ENCODE results near the gene TMPRSS3. TPM values are rescaled to one million over a fixed set of nuclear protein-coding genes. Genes with fewer than 3 reads are reported as not detected.

The TMPRSS3 gene
- total RNA-seq, 2 experiments from 2014 or later = 22.3 to 27.4 TPM

- no peaks in the 10 kb centered on the region for H3K27me3 Mint-ChIP-seq
- peak overlapping the region; percentile 99 for H3K27ac Mint-ChIP-seq
- CTCF ChIA-PET = interaction anchor here (1.0 to 4.1 kb wide), 5 partner anchors 19 to 142 kb away, joined by 3 to 28 read pairs (median 3); no protein-coding TSS in a partner anchor
- peaks cover 7% of the 10 kb centered on the region for H3K9me3 Mint-ChIP-seq (ENCODE audit: low read depth)
- peak overlapping the region; percentile 57 for H3K4me3 Mint-ChIP-seq
- peaks cover 46% of the 10 kb centered on the region for H3K4me1 Mint-ChIP-seq
- peaks cover 46% of the 10 kb centered on the region for H3K36me3 Mint-ChIP-seq
- ATAC-seq (no peak), DNase-seq (no peak)
Observed at GRCh38 chr21:42401154-42401553, 5.3 kb upstream of the TMPRSS3 start.

- Mint-ChIP-seq H3K4me1 (peaks cover 48% of the 10 kb centered on the region), H3K9me3 (ENCODE audit: low read depth) (peaks cover 7% of the 10 kb centered on the region), H3K4me3 (peak overlapping the region; percentile 30), H3K36me3 (peaks cover 42% of the 10 kb centered on the region), H3K27ac (peak overlapping the region; percentile 45), H3K27me3 (no peaks in the 10 kb centered on the region)
- CTCF ChIA-PET = interaction anchor here (0.7 to 1.4 kb wide), 4 partner anchors 19 to 142 kb away, joined by 3 to 5 read pairs (median 3); no protein-coding TSS in a partner anchor
- DNase-seq (no peak), ATAC-seq (peak; percentile 11)
Observed at GRCh38 chr21:42400525-42400924, 4.7 kb upstream of the TMPRSS3 start.

GRCh38 chr21:42398436-42399028 is 2.7 kb upstream of the TMPRSS3 start:
- no peak overlapping the region for H3K4me3 Mint-ChIP-seq
- DNase-seq (no peak), ATAC-seq (no peak)
- H3K27me3 Mint-ChIP-seq = no peaks in the 10 kb centered on the region
- H3K36me3 Mint-ChIP-seq = peaks cover 30% of the 10 kb centered on the region
- CTCF ChIA-PET = interaction anchor here (1.2 to 1.8 kb wide), 3 partner anchors 17 to 89 kb away, joined by 5 to 11 read pairs (median 6); no protein-coding TSS in a partner anchor
- H3K27ac Mint-ChIP-seq = peak overlapping the region; percentile 60
- peaks cover 7% of the 10 kb centered on the region for H3K9me3 Mint-ChIP-seq (ENCODE audit: low read depth)
- peaks cover 48% of the 10 kb centered on the region for H3K4me1 Mint-ChIP-seq

GRCh38 chr21:42397746-42398394 is 2.0 kb upstream of the TMPRSS3 start:
- Mint-ChIP-seq H3K9me3 (ENCODE audit: low read depth) (peaks cover 7% of the 10 kb centered on the region), H3K4me1 (peaks cover 52% of the 10 kb centered on the region), H3K36me3 (peaks cover 31% of the 10 kb centered on the region), H3K27ac (peak overlapping the region; percentile 60), H3K4me3 (no peak overlapping the region), H3K27me3 (no peaks in the 10 kb centered on the region)
- ATAC-seq (no peak), DNase-seq (no peak)
- CTCF ChIA-PET = interaction anchor here (1.2 to 1.8 kb wide), 2 partner anchors 16 to 88 kb away, joined by 5 to 11 read pairs; no protein-coding TSS in a partner anchor

GRCh38 chr21:42396799-42397745 is 1.2 kb upstream of the TMPRSS3 start:
- H3K4me1 Mint-ChIP-seq = peaks cover 52% of the 10 kb centered on the region

GRCh38 chr21:42395302-42395701 is 550 bp downstream of the TMPRSS3 start:
- DNase-seq (no peak), ATAC-seq (no peak)
- peaks cover 30% of the 10 kb centered on the region for H3K36me3 Mint-ChIP-seq
- H3K4me1 Mint-ChIP-seq = peaks cover 49% of the 10 kb centered on the region
- no peak overlapping the region for H3K27ac Mint-ChIP-seq
- no peaks in the 10 kb centered on the region for H3K9me3 Mint-ChIP-seq (ENCODE audit: low read depth)
- CTCF ChIA-PET = no interaction called here
- H3K4me3 Mint-ChIP-seq = no peak overlapping the region
- H3K27me3 Mint-ChIP-seq = no peaks in the 10 kb centered on the region

More at GRCh38 chr21:42396799-42397745, 1.2 kb upstream of the TMPRSS3 start:
- Mint-ChIP-seq H3K4me3 (no peak overlapping the region), H3K27ac (no peak overlapping the region), H3K9me3 (ENCODE audit: low read depth) (peaks cover 5% of the 10 kb centered on the region), H3K36me3 (peaks cover 34% of the 10 kb centered on the region), H3K27me3 (no peaks in the 10 kb centered on the region)
- DNase-seq (no peak), ATAC-seq (no peak)
- CTCF ChIA-PET = interaction anchor here (0.7 to 1.6 kb wide), 2 partner anchors 17 to 53 kb away, joined by 3 read pairs; no protein-coding TSS in a partner anchor

GRCh38 chr21:42393443-42393950 is 2.4 kb downstream of the TMPRSS3 start:
- Mint-ChIP-seq H3K4me3 (peak overlapping the region; percentile 56), H3K9me3 (ENCODE audit: low read depth) (no peaks in the 10 kb centered on the region), H3K27ac (peak overlapping the region; percentile 73), H3K27me3 (no peaks in the 10 kb centered on the region), H3K4me1 (peaks cover 55% of the 10 kb centered on the region), H3K36me3 (peaks cover 35% of the 10 kb centered on the region)
- DNase-seq (no peak), ATAC-seq (peak; percentile 16)
- CTCF ChIA-PET = interaction anchor here (0.8 to 3.1 kb wide), 7 partner anchors 11 to 49 kb away, joined by 3 to 17 read pairs (median 6); partner anchors contain the start of gene UBASH3A

GRCh38 chr21:42392731-42393442 is 3.0 kb downstream of the TMPRSS3 start:
- no peaks in the 10 kb centered on the region for H3K27me3 Mint-ChIP-seq
- H3K4me1 Mint-ChIP-seq = peaks cover 50% of the 10 kb centered on the region
- H3K9me3 Mint-ChIP-seq (ENCODE audit: low read depth) = no peaks in the 10 kb centered on the region
- H3K4me3 Mint-ChIP-seq = peak overlapping the region; percentile 56
- peak overlapping the region; percentile 73 for H3K27ac Mint-ChIP-seq
- CTCF ChIA-PET = interaction anchor here (0.8 to 3.1 kb wide), 8 partner anchors 11 to 50 kb away, joined by 3 to 17 read pairs (median 4); partner anchors contain the start of gene UBASH3A
- ATAC-seq (peak; percentile 78), DNase-seq (no peak)
- H3K36me3 Mint-ChIP-seq = peaks cover 32% of the 10 kb centered on the region

GRCh38 chr21:42391297-42391696 is 4.6 kb downstream of the TMPRSS3 start:
- H3K27ac Mint-ChIP-seq = no peak overlapping the region

GRCh38 chr21:42390696-42391095 is 5.2 kb downstream of the TMPRSS3 start:
- DNase-seq (no peak), ATAC-seq (no peak)
- CTCF ChIA-PET = no interaction called here
- Mint-ChIP-seq H3K36me3 (peaks cover 37% of the 10 kb centered on the region), H3K27ac (no peak overlapping the region), H3K9me3 (ENCODE audit: low read depth) (no peaks in the 10 kb centered on the region), H3K4me1 (peaks cover 51% of the 10 kb centered on the region), H3K4me3 (no peak overlapping the region), H3K27me3 (no peaks in the 10 kb centered on the region)

More at GRCh38 chr21:42391297-42391696, 4.6 kb downstream of the TMPRSS3 start:
- Mint-ChIP-seq H3K36me3 (peaks cover 33% of the 10 kb centered on the region), H3K4me3 (no peak overlapping the region), H3K4me1 (peaks cover 52% of the 10 kb centered on the region), H3K27me3 (no peaks in the 10 kb centered on the region), H3K9me3 (ENCODE audit: low read depth) (no peaks in the 10 kb centered on the region)
- ATAC-seq = no peak
- DNase-seq = no peak
- CTCF ChIA-PET = no interaction called here

- no peaks in the 10 kb centered on the region for H3K27me3 Mint-ChIP-seq
- ATAC-seq (no peak), DNase-seq (no peak)
- peaks cover 36% of the 10 kb centered on the region for H3K36me3 Mint-ChIP-seq
- peaks cover 53% of the 10 kb centered on the region for H3K4me1 Mint-ChIP-seq
- H3K4me3 Mint-ChIP-seq = no peak overlapping the region
- CTCF ChIA-PET = no interaction called here
- H3K9me3 Mint-ChIP-seq (ENCODE audit: low read depth) = no peaks in the 10 kb centered on the region
- H3K27ac Mint-ChIP-seq = no peak overlapping the region
Observed at GRCh38 chr21:42390193-42390592, 5.7 kb downstream of the TMPRSS3 start.

GRCh38 chr21:42389449-42389835 is 6.4 kb downstream of the TMPRSS3 start:
- no peak for ATAC-seq
- CTCF ChIA-PET = interaction anchor here (1.7 kb wide), 1 partner anchor 14 kb away, joined by 7 read pairs; the partner anchor contains the start of gene UBASH3A
- Mint-ChIP-seq H3K27me3 (no peaks in the 10 kb centered on the region), H3K4me3 (peak overlapping the region; percentile 20), H3K9me3 (ENCODE audit: low read depth) (no peaks in the 10 kb centered on the region), H3K4me1 (peaks cover 57% of the 10 kb centered on the region), H3K27ac (peak overlapping the region; percentile 69), H3K36me3 (peaks cover 36% of the 10 kb centered on the region)
- no peak for DNase-seq
